SU-DHL-6 (cell line): Measurements from ENCODE around the gene CYP4F22.

Experiments
- H2AFZ ChIP-seq: fragments of 200-600 bp; sonication (generic); 2 replicates; pipeline ENCODE4 v1.6.1; 2014; ENCODE audit warnings: low read depth, mild to moderate bottlenecking, moderate library complexity, mixed read lengths, antibody characterized with exemption, low read length; ENCODE audit not compliant: severe bottlenecking
- H3F3A ChIP-seq: fragments of 200-600 bp; shearing (Covaris generic); 2 replicates; pipeline ENCODE4 v1.6.0; 2016; ENCODE audit warnings: antibody characterized with exemption, mild to moderate bottlenecking; ENCODE audit not compliant: insufficient read depth
- H3K27ac ChIP-seq: fragments of 200-600 bp; sonication (generic); 2 replicates; pipeline ENCODE4 v1.5.1; 2016; ENCODE audit warnings: low read depth, mild to moderate bottlenecking, low read length, moderate library complexity, mixed read lengths
- H3K27me3 ChIP-seq: fragments of 200-600 bp; sonication (generic), shearing (Covaris generic); 2 replicates; pipeline ENCODE4 v1.6.0; 2014; ENCODE audit warnings: mild to moderate bottlenecking, low read length
- H3K36me3 ChIP-seq: fragments of 200-600 bp; sonication (generic); 2 replicates; pipeline ENCODE4 v1.6.1; 2014; ENCODE audit warnings: mild to moderate bottlenecking, low read length, mixed read lengths
- H3K4me2 ChIP-seq: fragments of 300-600, 200-600 bp; shearing (Covaris generic), sonication (generic); 2 replicates; pipeline ENCODE4 v1.6.0; 2014; ENCODE audit warnings: low read length, low read depth, mild to moderate bottlenecking; ENCODE audit not compliant: poor library complexity, severe bottlenecking
- H3K4me3 ChIP-seq: fragments of 200-600 bp; sonication (generic); 2 replicates; pipeline ENCODE4 v1.5.1; 2014; ENCODE audit warnings: antibody characterized with exemption, low read length, mild to moderate bottlenecking, mixed read lengths; ENCODE audit not compliant: insufficient read depth, poor library complexity, severe bottlenecking
- H3K79me2 ChIP-seq: fragments of 200-600 bp; sonication (generic); 2 replicates; pipeline ENCODE4 v1.6.1; 2014; ENCODE audit warnings: mild to moderate bottlenecking, low read length, moderate library complexity; ENCODE audit not compliant: insufficient read depth
- H3K9ac ChIP-seq: fragments of 200-600 bp; sonication (generic); 2 replicates; pipeline ENCODE4 v1.7.0; 2014; ENCODE audit warnings: mild to moderate bottlenecking, low read length
- H3K9me2 ChIP-seq: fragments of 200-600 bp; sonication (generic); replicated peaks from 2 replicates; pipeline ENCODE4 v1.6.1; 2014; ENCODE audit warnings: low read length; ENCODE audit not compliant: insufficient read depth
- H3K9me3 ChIP-seq: fragments of 200-600 bp; sonication (generic); 2 replicates; pipeline ENCODE4 v1.6.1; 2014; ENCODE audit warnings: low read length, mixed read lengths; ENCODE audit not compliant: insufficient read depth
- H4K20me1 ChIP-seq: fragments of 200-600 bp; sonication (generic); 2 replicates; pipeline ENCODE4 v1.6.1; 2014; ENCODE audit warnings: low read depth, mild to moderate bottlenecking, antibody characterized with exemption, low read length, moderate library complexity, mixed read lengths
- CTCF ChIP-seq: fragments of 200-600 bp; sonication (generic); IDR thresholded peaks from one replicate; pipeline ENCODE4 v1.5.1; 2017; ENCODE audit warnings: antibody characterized with exemption, mild to moderate bottlenecking, low read length, moderate library complexity; ENCODE audit not compliant: insufficient read depth, poor library complexity, severe bottlenecking
- EZH2phosphoT487 ChIP-seq: fragments of 200-600 bp; sonication (generic), shearing (Covaris generic); conservative IDR thresholded peaks from 2 replicates; pipeline ENCODE4 v1.6.1; 2018; ENCODE audit warnings: mild to moderate bottlenecking, antibody characterized with exemption, low read length, moderate library complexity, mixed read lengths

The CYP4F22 gene

GRCh38 chr19:15539638-15540037 is 31.3 kb downstream of the CYP4F22 start:
- no peaks in the 10 kb centered on the region for H3K9me3 ChIP-seq
- no peaks in the 10 kb centered on the region for H3K27me3 ChIP-seq

GRCh38 chr19:15540435-15540834 is 32.1 kb downstream of the CYP4F22 start:
- Histone ChIP-seq H3K36me3 (no peaks in the 10 kb centered on the region), H3K9me2 (no peaks in the 10 kb centered on the region), H3K4me3 (no peak overlapping the region), H4K20me1 (no peaks in the 10 kb centered on the region), H3K79me2 (no peaks in the 10 kb centered on the region), H3K27ac (no peak overlapping the region), H3K27me3 (no peaks in the 10 kb centered on the region), H3K9me3 (no peaks in the 10 kb centered on the region), H3K4me2 (no peak overlapping the region), H3F3A (no peaks in the 10 kb centered on the region), H3K9ac (no peak overlapping the region), H2AFZ (no peak overlapping the region)
- no peak for TF ChIP-seq EZH2phosphoT487
- no peak for TF ChIP-seq CTCF

More at GRCh38 chr19:15539638-15540037, 31.3 kb downstream of the CYP4F22 start:
- H3K9ac ChIP-seq = no peak overlapping the region
- no peaks in the 10 kb centered on the region for H3F3A ChIP-seq
- H3K27ac ChIP-seq = no peak overlapping the region
- H3K36me3 ChIP-seq = no peaks in the 10 kb centered on the region
- TF ChIP-seq EZH2phosphoT487 (no peak), CTCF (no peak)
- H2AFZ ChIP-seq = no peak overlapping the region
- H3K4me2 ChIP-seq = no peak overlapping the region
- no peaks in the 10 kb centered on the region for H4K20me1 ChIP-seq
- no peak overlapping the region for H3K4me3 ChIP-seq
- H3K79me2 ChIP-seq = no peaks in the 10 kb centered on the region
- H3K9me2 ChIP-seq = no peaks in the 10 kb centered on the region

- Histone ChIP-seq H3K9me3 (no peaks in the 10 kb centered on the region), H3K36me3 (no peaks in the 10 kb centered on the region), H3F3A (no peaks in the 10 kb centered on the region), H3K27me3 (no peaks in the 10 kb centered on the region), H3K4me2 (no peak overlapping the region), H2AFZ (no peak overlapping the region), H3K27ac (no peak overlapping the region), H3K9me2 (no peaks in the 10 kb centered on the region), H3K9ac (no peak overlapping the region), H3K79me2 (no peaks in the 10 kb centered on the region), H4K20me1 (no peaks in the 10 kb centered on the region), H3K4me3 (no peak overlapping the region)
- no peak for TF ChIP-seq CTCF
- TF ChIP-seq EZH2phosphoT487 = no peak
Measured at GRCh38 chr19:15544283-15544682, 36.0 kb downstream of the CYP4F22 start.
